ENCODE data around the gene PHACTR3.

Gene PHACTR3

DNA sequence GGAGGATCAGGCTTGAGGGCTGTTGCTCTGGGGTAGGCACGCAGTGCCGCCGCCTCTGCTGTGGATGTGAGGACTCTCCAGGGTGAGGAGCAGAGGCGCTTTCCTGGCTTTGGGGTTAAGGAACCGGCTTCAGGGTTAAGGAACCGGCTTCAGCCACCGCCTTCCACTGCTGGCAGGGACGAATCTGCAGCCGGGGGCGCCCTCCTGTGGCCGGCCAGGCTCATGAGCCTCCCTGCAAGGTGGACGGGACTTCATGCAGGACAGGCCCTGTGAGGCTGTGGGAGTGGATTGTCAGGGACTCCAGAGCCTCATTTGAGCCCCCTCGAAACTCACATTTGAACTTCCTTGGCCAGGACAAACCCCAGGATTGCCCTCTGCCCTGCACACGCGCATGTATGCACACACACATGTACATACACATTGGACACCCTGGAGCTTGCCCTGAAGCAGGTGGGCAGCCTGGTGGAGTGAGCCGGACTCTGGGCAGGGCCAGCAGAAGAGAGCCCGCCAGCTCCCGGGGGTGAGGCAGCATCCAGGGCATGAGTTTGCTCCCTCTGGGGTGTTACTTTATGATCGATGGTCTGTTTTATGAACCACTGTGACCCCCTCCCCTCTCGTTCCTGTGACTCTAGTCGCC lies 146.9 kb downstream of the PHACTR3 start:
- no peak for DNase-seq (ENCODE audit: low read depth in 2 of 2)

DNA sequence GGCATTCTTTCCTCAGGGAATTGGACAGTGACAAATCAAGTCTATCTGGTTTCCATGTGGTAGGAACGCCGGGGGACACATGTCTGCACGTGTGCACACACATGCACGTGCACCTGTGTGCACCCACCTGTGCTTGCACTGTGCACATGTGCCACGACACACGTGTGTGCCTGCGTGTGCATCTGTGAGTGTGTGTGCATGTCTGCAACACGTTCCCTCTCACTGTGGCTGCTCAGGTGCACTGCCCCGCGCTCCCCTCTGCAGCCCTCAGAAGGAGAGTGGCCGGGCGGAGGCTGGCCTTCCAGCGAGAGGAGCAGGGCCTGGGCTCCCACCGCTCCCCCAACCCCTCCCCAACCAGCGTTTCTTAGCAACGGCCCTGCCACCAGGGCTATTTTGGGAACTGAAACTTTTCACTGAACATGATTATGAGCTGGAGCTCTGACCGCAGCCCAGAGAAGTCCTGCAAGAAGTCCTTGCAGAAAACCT lies 147.8 kb downstream of the PHACTR3 start:
- DNase-seq (ENCODE audit: low read depth in 2 of 2), result no peak

- no peak for DNase-seq (ENCODE audit: low read depth in 2 of 2)
These were observed 148.5 kb downstream of the PHACTR3 start for GRCh38 chr20:59752704-59753460.

DNA sequence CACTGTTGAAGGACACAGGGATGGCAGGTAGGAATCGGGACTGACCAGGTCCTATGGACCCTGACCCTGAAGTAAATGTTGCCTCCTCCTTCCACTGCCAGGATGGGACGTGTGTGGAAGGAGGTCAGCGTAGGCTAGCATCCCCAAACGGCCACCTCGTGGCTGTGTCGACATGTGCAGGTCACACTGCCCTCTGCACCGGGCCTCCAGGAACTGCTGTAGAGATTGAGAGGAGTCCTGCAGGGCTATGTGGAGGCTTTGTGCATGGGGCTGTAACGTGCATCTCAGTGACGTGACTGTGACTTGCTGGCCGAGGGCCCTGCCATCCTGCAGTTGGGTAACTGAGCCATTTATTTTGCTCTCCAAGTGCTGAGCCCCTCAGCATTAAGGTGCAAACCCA lies 149.5 kb downstream of the PHACTR3 start:
- no peak for DNase-seq (ENCODE audit: low read depth in 2 of 2)

GRCh38 chr20:59754551-59754950 lies 150.2 kb downstream of the PHACTR3 start:
- DNase-seq (ENCODE audit: low read depth in 2 of 2), result no peak

- DNase-seq (ENCODE audit: low read depth in 2 of 2), result no peak
These were observed 151.9 kb downstream of the PHACTR3 start for GRCh38 chr20:59756241-59756640.

GRCh38 chr20:59764037-59764436 lies 159.7 kb downstream of the PHACTR3 start:
- DNase-seq (ENCODE audit: low read depth in 2 of 2), result no peak

DNA sequence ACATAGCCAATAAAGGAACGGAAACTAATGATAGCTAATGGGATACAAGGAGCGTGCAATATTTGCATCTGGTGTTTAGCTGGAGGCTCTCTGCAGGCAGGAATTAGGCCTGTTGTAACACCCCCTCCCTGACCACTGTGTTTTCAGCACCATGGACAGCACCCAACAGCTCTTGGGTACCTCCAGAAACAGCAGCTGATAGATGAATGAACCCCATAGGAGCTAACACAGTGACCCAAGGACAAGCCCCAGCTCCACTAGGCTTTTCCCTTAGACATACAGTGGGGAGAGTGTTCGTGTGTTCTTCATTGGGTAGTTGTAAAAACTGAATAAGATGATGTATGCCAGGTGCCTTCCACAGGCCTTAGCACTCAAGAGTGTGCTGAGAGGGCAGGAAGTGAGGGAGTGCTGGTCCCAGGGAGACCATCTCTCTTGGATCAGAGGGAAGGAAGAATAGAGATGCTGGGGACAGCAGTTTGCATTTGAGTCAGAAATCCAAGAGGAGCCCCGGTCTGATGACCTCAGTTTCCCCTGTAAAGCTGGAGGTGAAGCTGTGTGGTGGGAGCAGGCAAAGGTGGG lies 161.3 kb downstream of the PHACTR3 start:
- DNase-seq (ENCODE audit: low read depth in 2 of 2), result no peak

- DNase-seq (ENCODE audit: low read depth in 2 of 2), result no peak
These were observed 163.3 kb downstream of the PHACTR3 start for GRCh38 chr20:59767656-59768055.

DNA sequence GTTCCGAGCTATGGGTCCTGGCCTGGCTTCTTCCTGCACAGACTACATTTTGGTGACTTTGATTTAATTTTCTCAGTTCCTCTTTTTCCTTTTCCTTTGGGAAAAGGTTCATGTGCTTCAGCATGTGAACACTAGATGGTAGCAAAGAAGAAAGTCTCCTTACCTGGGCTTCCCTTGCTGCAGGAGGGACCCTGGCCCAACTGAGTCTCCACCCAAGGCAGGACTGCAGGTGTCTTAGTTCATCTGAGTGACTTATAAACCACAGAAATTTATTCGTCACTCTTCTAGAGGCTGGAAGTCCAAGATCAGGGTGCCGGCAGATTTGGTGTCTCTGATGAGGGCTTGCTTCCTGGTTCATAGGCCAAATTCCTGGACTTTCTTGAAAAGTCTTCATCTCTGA lies 165.9 kb downstream of the PHACTR3 start:
- DNase-seq (ENCODE audit: low read depth in 2 of 2), result no peak

GRCh38 chr20:59770851-59771250 lies 166.5 kb downstream of the PHACTR3 start:
- DNase-seq (ENCODE audit: low read depth in 2 of 2), result no peak

DNA sequence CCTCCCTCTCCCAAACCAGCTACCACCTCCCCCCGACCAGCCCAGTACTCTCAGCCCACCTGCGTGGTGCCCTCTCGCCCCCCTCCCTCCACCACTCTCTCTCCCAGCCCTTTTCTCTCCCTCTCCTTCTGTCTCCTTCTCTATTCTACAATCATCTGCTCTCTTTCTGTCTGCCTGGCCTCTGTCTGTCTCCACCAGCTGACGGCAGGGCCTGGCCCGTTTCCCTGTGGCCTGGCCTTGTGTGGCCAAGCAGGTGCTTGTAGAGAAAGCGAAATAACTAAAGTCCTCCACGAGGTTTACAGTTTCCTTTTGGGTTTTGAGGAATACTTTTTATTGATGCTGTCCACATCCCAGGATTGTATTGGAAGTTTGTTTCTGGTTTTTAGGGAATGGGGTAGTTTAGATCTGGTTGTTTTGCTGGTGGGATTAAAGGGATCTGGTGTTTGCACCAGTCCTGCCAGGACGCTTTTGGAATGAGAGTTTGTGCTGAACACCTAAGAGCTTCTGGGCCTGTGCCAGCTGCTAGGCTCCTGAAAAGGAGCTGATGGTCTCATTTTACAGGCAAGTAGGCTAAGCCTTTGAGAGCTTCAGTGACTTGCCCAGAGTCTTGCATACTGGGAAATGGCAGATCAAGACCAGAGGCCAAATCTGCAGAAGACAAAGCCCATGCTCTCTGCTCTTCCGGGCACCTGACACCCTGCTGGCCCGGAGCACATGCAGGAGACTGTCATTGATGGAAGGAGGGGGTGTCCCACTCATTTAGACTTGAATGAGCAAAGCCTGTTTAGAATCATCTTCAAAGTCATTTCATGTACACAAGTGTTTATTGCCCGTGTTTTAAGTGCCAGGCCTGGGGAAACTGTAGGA lies 167.4 kb downstream of the PHACTR3 start:
- no peak for DNase-seq (ENCODE audit: low read depth in 2 of 2)

GRCh38 chr20:59772373-59772705 lies 168.0 kb downstream of the PHACTR3 start:
- no peak for DNase-seq (ENCODE audit: low read depth in 2 of 2)

DNA sequence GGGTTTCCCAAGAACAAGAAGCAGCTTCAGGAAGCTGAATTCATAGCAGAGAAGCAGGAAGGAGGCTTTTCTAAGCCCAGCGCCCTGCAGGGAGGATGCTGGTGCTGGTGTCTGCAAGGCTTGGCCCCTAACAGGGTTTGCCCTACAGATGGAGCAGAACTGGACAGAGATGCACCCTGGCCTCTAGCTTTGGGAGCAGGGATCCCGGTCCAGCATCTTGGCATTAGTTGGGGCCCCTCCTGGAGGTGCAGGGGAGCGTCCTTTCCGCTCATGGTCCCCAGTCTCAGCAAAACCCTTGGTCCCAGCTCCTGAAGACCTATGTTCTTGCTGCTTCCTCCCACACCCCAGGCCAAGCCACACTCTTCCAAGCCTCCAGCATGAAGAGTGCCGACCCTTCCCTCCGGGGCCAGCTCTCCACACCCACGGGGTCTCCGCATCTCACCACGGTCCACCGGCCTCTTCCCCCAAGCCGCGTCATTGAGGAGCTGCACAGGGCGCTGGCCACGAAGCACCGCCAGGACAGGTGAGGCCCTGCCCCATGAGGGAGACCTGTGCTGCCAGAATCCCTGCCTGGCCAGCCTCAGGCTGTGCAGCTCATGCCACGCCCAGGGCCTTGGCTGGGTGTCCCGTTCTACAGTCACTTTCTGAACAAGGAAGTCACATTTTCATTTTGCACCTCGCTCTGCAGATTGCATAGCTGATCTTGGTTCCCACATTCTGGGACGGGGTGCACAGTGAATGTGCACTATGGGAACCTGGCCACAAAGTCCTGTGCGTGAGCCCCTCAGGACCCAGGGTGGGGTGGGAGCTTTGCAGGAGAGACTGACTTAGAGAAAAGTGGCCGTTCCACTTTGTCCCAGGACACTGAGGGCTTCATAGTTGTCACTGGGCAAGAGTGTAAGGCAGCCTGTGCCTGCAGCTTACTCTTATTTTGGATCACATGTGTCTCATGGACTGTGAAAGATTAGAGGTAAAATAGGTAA lies 168.9 kb downstream of the PHACTR3 start:
- DNase-seq (ENCODE audit: low read depth in 2 of 2), result no peak

DNA sequence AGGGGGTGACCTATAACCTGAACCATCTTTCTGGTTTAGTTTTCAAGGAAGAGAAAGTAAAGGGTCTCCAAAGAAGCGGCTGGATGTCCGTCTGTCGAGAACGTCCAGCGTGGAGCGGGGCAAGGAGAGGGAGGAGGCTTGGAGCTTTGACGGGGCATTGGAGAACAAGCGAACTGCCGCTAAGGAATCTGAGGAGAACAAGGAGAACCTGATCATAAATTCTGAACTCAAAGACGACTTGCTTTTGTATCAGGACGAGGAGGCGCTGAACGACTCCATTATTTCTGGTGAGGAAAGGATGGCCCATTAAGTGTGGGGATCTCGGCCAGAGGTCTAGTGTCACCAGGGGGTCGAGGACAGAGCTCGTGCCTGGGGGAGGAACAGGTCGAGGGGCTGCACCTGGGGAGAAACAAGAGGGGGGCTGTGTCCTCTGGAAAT lies 169.9 kb downstream of the PHACTR3 start:
- no peak for DNase-seq (ENCODE audit: low read depth in 2 of 2)

- no peak for DNase-seq (ENCODE audit: low read depth in 2 of 2)
These were observed 170.8 kb downstream of the PHACTR3 start for GRCh38 chr20:59774921-59775686.

DNA sequence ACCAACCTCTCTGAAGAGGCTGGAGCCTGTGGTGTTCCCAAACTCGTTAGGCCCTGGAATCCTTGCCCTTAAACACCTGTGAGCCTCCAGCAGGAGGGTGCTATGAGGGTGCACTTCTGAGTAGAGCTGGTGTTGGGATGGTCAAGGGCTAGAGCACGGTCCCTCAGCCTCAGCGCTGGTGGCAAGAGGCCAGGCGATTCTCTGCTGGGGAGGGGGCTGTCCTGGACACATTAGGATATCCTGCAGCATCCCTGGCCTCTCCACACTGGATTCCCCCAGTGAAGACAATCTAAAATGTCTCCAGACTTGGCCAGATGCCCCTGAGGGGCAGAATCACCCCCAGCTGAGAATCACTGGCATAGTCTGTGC lies 171.3 kb downstream of the PHACTR3 start:
- DNase-seq (ENCODE audit: low read depth in 2 of 2), result no peak

DNA sequence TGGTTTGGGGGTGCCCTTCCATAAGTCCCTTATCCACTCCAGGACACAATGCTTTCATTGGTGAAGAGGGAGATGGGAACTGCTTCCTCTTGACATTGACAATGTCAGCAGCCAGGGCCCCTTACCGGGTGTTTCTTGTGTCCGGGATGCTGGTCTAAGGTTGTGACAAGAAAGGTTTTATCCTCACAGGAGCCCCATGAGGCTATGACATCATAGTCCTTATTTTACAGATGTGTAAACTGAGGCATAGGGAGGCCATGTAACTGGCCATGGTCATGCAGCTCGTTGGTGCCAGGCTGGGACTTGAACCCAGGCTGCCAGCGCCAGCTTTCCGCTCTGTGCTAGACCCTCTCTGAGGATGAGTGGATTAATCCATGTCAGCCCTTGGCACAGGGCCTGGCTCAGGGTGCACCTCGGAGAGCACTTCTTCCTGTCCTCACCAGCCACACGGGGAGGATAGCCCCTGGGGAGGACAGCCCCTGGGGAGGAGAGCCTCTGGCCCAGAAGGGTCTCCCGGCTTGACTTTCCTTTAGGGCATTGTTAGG lies 171.8 kb downstream of the PHACTR3 start:
- DNase-seq (ENCODE audit: low read depth in 2 of 2), result no peak

- no peak for DNase-seq (ENCODE audit: low read depth in 2 of 2)
These were observed 172.4 kb downstream of the PHACTR3 start for GRCh38 chr20:59776626-59777330.
